ENCODE results near the gene CHKB.

Gene CHKB

DNA sequence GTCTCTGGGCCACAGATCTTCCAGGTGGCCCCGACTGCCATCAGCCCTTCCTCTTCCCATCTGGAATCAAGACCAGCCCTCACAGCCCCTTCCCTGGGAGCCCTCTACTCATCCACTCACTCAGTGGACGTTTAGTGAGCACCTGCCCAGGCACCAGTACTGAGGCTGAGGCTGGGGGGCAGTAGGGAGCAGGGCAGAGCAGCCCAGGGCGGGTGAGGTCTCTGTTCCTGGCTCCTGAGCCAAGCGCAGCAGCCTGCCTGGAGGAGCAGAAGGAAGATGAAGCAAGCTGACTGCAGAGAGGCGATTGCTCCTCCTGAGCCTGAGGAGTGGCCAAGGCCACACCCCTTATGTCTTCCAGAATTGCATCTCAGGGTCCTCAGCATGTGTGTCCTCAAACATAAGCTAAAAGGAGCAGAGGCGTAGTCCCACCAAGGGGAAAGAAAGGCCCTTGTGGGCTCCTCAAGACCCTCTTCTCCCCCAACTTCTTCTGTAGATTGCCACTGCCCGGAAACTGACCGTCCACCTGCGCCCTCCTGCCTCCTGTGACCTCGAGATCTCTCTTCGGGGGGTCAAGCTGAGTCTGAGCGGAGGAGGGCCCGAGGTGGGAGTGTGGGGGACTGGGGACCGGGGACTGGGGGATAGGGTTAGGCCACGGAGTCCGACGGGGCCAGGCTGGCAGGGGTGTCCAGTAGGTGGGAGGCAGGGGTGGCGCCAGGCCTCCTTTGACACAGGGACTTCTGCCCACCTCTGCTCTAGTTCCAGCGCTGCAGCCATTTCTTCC lies 23.7 kb upstream of the CHKB start:
- TF ChIP-seq GATA3 (IDR thresholded peaks at IDR 0.05; ENCODE audit: low read depth, low read length): no peak

DNA sequence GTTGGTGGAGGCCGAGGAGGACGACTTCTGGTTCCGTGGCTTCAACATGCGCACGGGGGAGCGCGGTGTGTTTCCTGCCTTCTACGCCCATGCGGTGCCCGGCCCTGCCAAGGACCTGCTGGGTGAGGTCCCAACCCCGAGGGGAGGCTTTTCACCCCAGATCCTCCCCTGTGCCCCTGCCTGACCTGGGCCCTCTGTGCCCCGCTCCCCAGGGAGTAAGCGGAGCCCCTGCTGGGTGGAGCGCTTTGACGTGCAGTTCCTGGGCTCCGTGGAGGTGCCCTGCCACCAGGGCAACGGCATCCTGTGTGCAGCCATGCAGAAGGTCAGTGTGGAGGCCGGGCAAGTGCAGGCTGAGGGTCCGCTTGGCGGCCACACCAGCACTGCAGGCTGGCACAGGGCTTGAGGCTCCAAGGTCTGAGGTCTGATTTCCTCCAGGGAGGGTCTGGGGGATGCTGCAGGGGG lies 23.0 kb upstream of the CHKB start:
- TF ChIP-seq GATA3 (IDR thresholded peaks at IDR 0.05; ENCODE audit: low read depth, low read length) (no peak), GATA2 (IDR thresholded peaks at IDR 0.05; ENCODE audit: low read depth, low read length) (no peak)

DNA sequence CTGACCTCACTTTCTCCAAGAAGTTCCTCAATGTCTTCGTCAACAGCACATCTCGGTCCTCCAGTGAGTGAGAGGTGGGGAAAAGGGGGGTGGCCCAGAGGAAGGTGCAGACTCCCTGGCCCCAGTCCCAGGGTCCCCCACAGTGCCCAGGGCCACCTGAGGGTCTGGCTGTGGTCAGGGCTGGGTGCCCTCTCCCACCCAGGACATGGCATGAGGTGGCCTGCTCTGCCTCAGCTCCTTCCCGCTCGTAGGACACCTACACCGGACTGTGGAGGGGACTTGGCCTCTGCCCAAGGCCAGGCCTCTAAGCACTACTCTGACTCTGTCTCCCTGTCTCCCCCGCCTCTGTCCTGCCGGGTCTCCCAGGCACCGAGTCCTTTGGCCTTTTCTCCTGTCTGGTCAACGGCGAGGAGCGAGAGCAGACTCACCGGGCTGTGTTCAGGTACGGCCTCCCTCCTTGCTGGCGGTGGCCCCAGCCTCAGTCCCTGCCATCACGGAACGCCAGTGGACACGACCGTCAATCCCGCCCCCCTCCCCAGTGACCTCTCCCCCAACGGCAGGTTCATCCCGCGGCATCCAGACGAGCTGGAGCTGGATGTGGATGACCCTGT lies 22.5 kb upstream of the CHKB start:
- TF ChIP-seq GATA2 (IDR thresholded peaks at IDR 0.05; ENCODE audit: low read depth, low read length) (no peak), GATA3 (IDR thresholded peaks at IDR 0.05; ENCODE audit: low read depth, low read length) (no peak)

DNA sequence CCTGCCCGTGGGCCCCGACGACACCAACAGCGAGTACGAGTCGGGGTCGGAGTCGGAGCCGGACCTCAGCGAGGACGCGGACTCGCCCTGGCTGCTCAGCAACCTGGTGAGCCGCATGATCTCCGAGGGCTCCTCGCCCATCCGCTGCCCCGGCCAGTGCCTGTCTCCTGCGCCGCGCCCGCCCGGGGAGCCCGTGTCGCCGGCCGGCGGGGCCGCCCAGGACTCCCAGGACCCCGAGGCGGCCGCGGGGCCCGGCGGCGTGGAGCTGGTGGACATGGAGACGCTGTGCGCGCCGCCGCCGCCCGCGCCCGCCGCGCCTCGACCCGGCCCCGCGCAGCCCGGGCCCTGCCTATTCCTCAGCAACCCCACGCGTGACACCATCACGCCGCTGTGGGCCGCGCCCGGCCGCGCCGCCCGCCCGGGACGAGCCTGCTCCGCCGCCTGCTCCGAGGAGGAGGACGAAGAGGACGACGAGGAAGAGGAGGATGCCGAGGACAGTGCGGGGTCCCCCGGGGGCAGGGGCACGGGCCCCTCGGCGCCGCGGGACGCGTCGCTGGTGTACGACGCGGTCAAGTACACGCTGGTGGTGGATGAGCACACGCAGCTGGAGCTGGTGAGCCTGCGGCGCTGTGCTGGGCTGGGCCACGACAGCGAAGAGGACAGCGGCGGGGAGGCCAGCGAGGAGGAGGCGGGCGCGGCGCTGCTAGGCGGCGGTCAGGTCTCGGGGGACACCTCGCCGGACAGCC lies 21.8 kb upstream of the CHKB start:
- TF ChIP-seq GATA2 (IDR thresholded peaks at IDR 0.05; ENCODE audit: low read depth, low read length) (no peak), GATA3 (IDR thresholded peaks at IDR 0.05; ENCODE audit: low read depth, low read length) (no peak)

DNA sequence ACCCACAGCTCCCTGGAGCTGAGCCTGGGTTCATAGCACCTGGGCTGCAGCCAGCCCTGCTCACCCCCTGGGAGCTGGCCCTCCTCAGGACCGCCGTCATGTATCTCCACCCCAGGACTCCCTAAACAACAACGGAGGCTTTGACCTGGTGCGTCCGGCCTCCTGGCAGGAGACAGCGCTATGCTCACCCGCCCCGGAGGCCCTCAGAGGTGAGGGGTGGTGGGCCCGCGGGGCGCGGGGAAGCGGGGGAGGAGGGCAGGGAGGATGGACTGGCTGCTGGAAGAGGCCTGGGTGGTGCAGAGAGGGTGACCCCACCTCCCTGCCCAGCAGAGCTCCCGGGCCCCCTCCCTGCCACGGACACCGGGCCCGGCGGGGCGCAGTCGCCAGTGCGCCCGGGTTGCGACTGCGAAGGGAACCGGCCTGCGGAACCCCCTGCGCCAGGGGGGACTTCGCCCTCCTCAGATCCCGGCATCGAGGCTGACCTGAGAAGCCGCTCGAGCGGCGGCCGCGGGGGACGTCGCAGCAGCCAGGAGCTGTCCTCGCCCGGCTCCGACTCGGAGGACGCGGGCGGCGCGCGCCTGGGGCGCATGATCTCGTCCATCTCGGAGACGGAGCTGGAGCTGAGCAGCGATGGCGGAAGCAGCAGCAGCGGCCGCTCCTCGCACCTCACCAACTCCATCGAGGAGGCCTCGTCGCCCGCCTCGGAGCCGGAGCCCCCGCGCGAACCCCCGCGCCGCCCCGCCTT lies 21.0 kb upstream of the CHKB start:
- no peak for TF ChIP-seq GATA2 (IDR thresholded peaks at IDR 0.05; ENCODE audit: low read depth, low read length)
- no peak for TF ChIP-seq GATA3 (IDR thresholded peaks at IDR 0.05; ENCODE audit: low read depth, low read length)

DNA sequence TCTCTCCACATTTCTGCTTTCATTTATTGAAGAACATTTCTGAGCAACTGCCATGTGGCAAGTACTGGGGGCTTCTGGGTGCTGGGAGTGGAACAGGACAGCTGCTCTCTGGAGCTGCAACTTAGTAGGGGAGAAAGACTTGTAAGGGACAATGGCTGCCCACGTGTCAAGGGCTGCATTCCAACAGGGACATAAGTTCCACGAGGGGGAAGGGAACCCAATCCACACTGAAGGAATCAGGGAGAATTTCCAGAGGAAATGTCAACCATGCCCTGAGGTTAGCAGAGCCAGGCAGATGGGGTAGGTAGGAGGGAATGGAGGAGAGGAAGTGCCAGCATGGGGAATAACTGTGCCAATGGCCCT lies 19.7 kb upstream of the CHKB start:
- TF ChIP-seq GATA2 (IDR thresholded peaks at IDR 0.05; ENCODE audit: low read depth, low read length) (no peak), GATA3 (IDR thresholded peaks at IDR 0.05; ENCODE audit: low read depth, low read length) (no peak)

DNA sequence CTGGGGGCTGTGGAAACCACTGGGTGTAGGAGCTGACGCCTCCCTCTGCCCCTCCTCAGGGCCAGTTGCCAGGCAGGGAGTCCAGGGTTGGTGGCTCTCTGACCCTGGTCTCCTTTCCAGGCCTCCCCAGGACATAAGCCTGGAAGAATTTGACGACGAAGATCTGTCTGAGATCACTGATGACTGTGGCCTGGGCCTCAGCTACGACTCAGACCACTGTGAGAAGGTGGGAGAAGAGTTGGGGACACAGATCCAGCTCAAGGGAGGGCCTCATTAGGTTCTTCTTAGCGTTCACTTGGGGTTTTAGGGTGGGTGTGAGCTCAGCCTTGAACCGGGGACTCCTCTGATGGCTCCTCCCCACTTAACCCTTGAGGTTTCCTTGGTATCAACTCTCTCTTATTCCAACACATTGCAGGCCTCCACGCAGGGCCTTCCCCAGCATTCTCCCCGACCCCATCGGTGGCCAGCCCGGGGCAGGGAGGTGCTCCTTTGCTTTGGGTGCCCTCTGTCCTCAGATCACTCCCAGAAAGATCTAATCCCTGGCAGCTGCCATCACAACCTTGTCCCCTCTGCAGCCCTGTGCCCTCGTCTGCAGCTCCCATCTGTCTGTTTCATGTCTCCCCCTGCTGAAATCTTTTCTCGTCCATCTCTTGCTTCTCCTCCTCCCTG lies 19.2 kb upstream of the CHKB start:
- TF ChIP-seq GATA2 (IDR thresholded peaks at IDR 0.05; ENCODE audit: low read depth, low read length): no peak

DNA sequence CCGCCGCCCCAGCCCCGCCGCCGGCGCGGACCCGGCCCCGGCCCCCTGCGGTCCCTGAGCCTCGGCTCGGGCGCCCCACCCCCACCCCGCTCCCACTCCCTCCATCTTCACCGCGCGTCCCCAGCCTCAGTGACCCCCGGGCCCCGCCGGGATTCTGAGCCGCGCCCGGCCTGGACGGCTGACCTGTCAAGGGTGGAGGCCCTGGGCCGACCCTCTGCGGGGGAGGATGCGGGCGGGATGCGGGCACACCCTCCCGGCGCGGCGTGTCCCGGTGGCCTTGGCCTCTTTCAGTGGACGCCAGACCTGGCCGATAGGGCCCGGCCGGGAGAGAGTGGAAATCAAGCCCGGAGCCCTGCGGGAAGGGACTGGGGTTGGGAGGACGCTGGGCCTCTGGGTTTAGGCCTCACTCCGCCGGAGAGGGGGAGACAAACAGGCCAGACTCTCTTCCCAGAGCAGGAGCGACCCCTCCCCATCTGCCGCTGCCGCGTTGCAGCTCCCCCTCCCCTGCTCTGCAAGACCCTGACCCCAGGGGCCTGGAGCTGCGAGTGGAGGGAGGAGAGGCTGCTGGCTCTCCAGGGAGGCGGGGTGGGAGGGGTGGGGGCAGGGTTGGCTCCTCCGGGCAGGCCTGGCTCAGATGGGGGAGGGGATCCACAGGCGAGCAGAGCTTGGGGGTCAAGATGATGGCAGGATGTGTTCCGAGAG lies 18.5 kb upstream of the CHKB start:
- TF ChIP-seq GATA2 (IDR thresholded peaks at IDR 0.05; ENCODE audit: low read depth, low read length) (no peak), GATA3 (IDR thresholded peaks at IDR 0.05; ENCODE audit: low read depth, low read length) (no peak)

DNA sequence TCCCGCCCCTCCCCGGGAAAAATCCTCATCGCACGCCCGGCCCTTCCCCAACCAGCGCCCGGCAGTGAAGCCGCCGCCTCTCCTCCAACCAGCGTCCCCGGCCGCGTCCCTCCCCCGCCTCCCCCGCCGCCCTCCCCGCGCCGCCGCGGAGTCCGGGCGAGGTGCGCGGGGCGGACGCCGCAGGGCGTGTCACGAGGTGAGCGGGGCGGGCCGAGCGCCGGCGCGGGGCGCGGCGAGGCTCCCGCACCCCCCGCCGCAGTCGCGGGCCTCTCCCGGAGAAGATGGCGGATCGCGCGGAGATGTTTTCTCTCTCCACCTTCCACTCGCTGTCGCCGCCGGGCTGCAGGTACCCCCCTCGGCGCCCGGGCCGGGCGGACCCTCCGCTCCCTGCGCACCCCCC lies 17.9 kb upstream of the CHKB start, which contains the start of gene MAPK8IP2:
Gene MAPK8IP2 (plus strand): TSS at position 256 of the 400 bp plus-strand sequence. CDS start 26 bp downstream, at position 282.
- TF ChIP-seq GATA2 (IDR thresholded peaks at IDR 0.05; ENCODE audit: low read depth, low read length) (no peak), GATA3 (IDR thresholded peaks at IDR 0.05; ENCODE audit: low read depth, low read length) (no peak)

DNA sequence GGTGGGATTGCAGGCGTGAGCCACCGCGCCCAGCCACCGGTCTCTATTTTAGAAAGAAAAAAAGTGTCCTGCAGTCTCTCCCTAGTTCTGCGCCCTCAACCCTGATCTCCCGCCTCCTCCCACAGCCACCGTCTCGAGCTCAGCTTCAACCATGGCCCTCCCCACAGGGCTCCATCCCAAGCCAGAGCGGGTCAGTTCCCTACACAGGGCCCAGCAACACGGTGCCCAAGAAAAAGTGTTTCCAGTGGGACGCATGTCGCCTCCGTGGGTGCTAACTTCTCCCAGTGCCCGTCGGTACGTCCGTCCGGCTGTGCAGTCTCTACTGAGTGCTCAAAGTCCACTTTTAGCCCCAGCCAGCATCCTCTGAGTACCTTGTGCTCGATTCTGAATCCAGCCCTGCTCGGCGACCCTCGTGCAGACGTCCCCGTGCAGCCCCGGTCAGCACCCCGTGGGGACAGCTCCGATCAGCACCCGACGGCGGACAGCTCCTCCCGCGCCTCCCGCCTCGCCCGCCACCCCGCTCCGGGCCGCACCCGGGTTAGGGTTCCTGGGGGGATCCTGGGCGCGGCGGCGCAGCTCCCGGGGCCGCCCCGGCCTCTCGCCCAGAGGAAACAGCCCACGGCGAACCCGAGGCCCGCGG lies 17.3 kb upstream of the CHKB start:
- TF ChIP-seq GATA3 (IDR thresholded peaks at IDR 0.05; ENCODE audit: low read depth, low read length) (no peak), GATA2 (IDR thresholded peaks at IDR 0.05; ENCODE audit: low read depth, low read length) (no peak)

DNA sequence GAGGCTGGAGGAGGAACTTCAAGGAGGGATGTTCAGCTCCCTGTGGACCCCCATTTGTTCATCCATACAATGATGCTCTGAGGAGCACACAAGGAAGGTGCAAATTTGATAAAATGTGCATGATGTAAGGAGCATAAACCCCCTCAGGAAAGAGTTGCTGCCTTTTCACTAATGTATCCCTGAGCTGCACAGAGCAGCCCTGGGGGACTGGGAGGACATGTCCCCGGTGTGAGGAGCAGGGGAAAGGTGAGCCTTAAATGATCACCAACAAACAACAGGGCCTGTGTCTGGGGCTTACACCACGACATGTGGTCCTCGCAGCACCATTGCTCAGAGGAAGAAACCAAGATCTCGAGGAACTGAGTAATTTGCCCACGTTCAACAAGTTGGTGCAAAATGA lies 14.4 kb upstream of the CHKB start:
- no peak for TF ChIP-seq GATA3 (IDR thresholded peaks at IDR 0.05; ENCODE audit: low read depth, low read length)
- no peak for TF ChIP-seq GATA2 (IDR thresholded peaks at IDR 0.05; ENCODE audit: low read depth, low read length)

DNA sequence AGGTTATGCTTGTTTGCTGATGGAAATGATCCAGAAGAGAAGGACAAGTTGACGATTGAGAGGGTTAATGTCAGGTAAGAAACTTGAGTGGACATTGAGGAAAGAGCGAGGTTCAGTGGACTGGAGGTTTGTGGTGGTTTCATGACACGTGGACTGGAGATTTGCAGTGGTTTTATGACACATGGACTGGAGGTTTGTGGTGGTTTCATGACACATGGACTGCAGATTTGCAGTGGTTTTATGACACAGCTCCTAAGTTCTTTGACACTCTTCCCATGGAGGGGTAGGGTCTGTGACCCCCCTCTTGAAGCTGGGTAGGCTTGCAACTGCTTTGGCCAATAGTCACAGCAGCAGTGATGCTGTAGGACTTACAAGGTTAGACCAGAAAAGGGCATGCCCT lies 12.5 kb upstream of the CHKB start:
- TF ChIP-seq GATA3 (IDR thresholded peaks at IDR 0.05; ENCODE audit: low read depth, low read length) (no peak), GATA2 (IDR thresholded peaks at IDR 0.05; ENCODE audit: low read depth, low read length) (no peak)

DNA sequence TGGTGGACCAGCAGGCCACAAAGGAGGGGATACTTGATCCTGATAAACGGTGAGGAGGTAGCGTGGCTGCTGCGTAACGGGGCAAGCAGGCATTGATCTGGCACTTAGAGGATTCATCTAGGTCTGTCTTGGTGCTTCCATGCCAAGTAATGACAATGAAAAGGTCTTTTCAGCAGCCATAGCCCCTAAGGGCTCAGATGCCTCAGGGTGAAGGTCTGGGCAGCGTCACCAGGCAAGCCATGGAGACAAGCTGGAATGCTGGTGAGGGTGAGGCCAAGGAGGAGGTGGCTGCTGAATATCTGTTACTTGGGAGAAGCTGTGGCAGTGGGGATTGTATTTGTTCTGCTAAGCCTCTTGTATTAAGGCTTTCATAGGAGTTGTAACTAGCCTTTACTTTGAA lies 4.8 kb upstream of the CHKB start:
- TF ChIP-seq GATA2 (IDR thresholded peaks at IDR 0.05; ENCODE audit: low read depth, low read length): no peak
- TF ChIP-seq GATA3 (IDR thresholded peaks at IDR 0.05; ENCODE audit: low read depth, low read length): no peak
